ENCODE data around the gene CALB2. TPM values are rescaled to one million over a fixed set of nuclear protein-coding genes. Genes with fewer than 3 reads are reported as not detected.

CALB2 gene
- total RNA-seq, 1 donor: 1.1 TPM

GRCh38 chr16:71424626-71425025 lies 66.1 kb downstream of the CALB2 start:
- Histone ChIP-seq H3K79me2 (ENCODE audit: insufficient read depth, low read length) (no peaks in the 10 kb centered on the region), H3K4me1 (ENCODE audit: insufficient read depth, low read length) (no peaks in the 10 kb centered on the region), H3K36me3 (ENCODE audit: insufficient read depth, low read length) (no peaks in the 10 kb centered on the region), H2AFZ (ENCODE audit: low read length) (no peak overlapping the region), H3K27me3 (ENCODE audit: insufficient read depth, low read length) (peaks cover 22% of the 10 kb centered on the region), H3K4me3 (ENCODE audit: insufficient read depth, low read length) (no peak overlapping the region), H4K20me1 (ENCODE audit: insufficient read depth, low read length) (no peaks in the 10 kb centered on the region), H3K4me2 (ENCODE audit: insufficient read depth, low read length) (no peak overlapping the region), H3K9me3 (ENCODE audit: low read depth, low read length) (no peaks in the 10 kb centered on the region), H3K27ac (ENCODE audit: low read depth, low read length) (no peak overlapping the region)
- DNase-seq (ENCODE audit: insufficient read length, low spot score, missing footprints): peak; percentile 60
- no peak for TF ChIP-seq CTCF (IDR thresholded peaks at IDR 0.05; ENCODE audit: extremely low read depth, low read depth, low read length)

- no peaks in the 10 kb centered on the region for H3K36me3 ChIP-seq (ENCODE audit: insufficient read depth, low read length)
- H3K79me2 ChIP-seq (ENCODE audit: insufficient read depth, low read length): no peaks in the 10 kb centered on the region
- no peaks in the 10 kb centered on the region for H4K20me1 ChIP-seq (ENCODE audit: insufficient read depth, low read length)
- peak; percentile 51 for DNase-seq (ENCODE audit: insufficient read length, low spot score, missing footprints)
- no peak overlapping the region for H2AFZ ChIP-seq (ENCODE audit: low read length)
- peak overlapping the region; percentile 62 for H3K4me3 ChIP-seq (ENCODE audit: insufficient read depth, low read length)
- H3K4me1 ChIP-seq (ENCODE audit: insufficient read depth, low read length): no peaks in the 10 kb centered on the region
- H3K27me3 ChIP-seq (ENCODE audit: insufficient read depth, low read length): peaks cover 25% of the 10 kb centered on the region
- peak overlapping the region; percentile 52 for H3K4me2 ChIP-seq (ENCODE audit: insufficient read depth, low read length)
- H3K9me3 ChIP-seq (ENCODE audit: low read depth, low read length): no peaks in the 10 kb centered on the region
- no peak overlapping the region for H3K27ac ChIP-seq (ENCODE audit: low read depth, low read length)
- TF ChIP-seq CTCF (IDR thresholded peaks at IDR 0.05; ENCODE audit: extremely low read depth, low read depth, low read length): no peak
These were observed 67.2 kb downstream of the CALB2 start for GRCh38 chr16:71425746-71426068.

- no peaks in the 10 kb centered on the region for H4K20me1 ChIP-seq (ENCODE audit: insufficient read depth, low read length)
- TF ChIP-seq CTCF (IDR thresholded peaks at IDR 0.05; ENCODE audit: extremely low read depth, low read depth, low read length): no peak
- peaks cover 25% of the 10 kb centered on the region for H3K27me3 ChIP-seq (ENCODE audit: insufficient read depth, low read length)
- H3K36me3 ChIP-seq (ENCODE audit: insufficient read depth, low read length): no peaks in the 10 kb centered on the region
- DNase-seq (ENCODE audit: insufficient read length, low spot score, missing footprints): peak; percentile 97
- peak overlapping the region; percentile 62 for H3K4me3 ChIP-seq (ENCODE audit: insufficient read depth, low read length)
- H3K9me3 ChIP-seq (ENCODE audit: low read depth, low read length): no peaks in the 10 kb centered on the region
- no peaks in the 10 kb centered on the region for H3K79me2 ChIP-seq (ENCODE audit: insufficient read depth, low read length)
- H3K4me2 ChIP-seq (ENCODE audit: insufficient read depth, low read length): peak overlapping the region; percentile 52
- H2AFZ ChIP-seq (ENCODE audit: low read length): no peak overlapping the region
- H3K27ac ChIP-seq (ENCODE audit: low read depth, low read length): no peak overlapping the region
- H3K4me1 ChIP-seq (ENCODE audit: insufficient read depth, low read length): no peaks in the 10 kb centered on the region
These were observed 67.8 kb downstream of the CALB2 start for GRCh38 chr16:71426069-71426879.

- Histone ChIP-seq H3K79me2 (ENCODE audit: insufficient read depth, low read length) (no peaks in the 10 kb centered on the region), H3K4me2 (ENCODE audit: insufficient read depth, low read length) (no peak overlapping the region), H3K27me3 (ENCODE audit: insufficient read depth, low read length) (peaks cover 25% of the 10 kb centered on the region), H4K20me1 (ENCODE audit: insufficient read depth, low read length) (no peaks in the 10 kb centered on the region), H3K4me1 (ENCODE audit: insufficient read depth, low read length) (no peaks in the 10 kb centered on the region), H3K36me3 (ENCODE audit: insufficient read depth, low read length) (no peaks in the 10 kb centered on the region), H3K27ac (ENCODE audit: low read depth, low read length) (no peak overlapping the region), H2AFZ (ENCODE audit: low read length) (no peak overlapping the region), H3K9me3 (ENCODE audit: low read depth, low read length) (no peaks in the 10 kb centered on the region), H3K4me3 (ENCODE audit: insufficient read depth, low read length) (no peak overlapping the region)
- no peak for TF ChIP-seq CTCF (IDR thresholded peaks at IDR 0.05; ENCODE audit: extremely low read depth, low read depth, low read length)
- DNase-seq (ENCODE audit: insufficient read length, low spot score, missing footprints): peak; percentile 48
These were observed 68.5 kb downstream of the CALB2 start for GRCh38 chr16:71426880-71427615.
